ENCODE results near the gene DTNB.
"Not testable (repeated sequence)": the region's sequence is repeated elsewhere in the genome, so short reads cannot be mapped to it uniquely, and the experiment has no call there.

The DTNB gene

DNA sequence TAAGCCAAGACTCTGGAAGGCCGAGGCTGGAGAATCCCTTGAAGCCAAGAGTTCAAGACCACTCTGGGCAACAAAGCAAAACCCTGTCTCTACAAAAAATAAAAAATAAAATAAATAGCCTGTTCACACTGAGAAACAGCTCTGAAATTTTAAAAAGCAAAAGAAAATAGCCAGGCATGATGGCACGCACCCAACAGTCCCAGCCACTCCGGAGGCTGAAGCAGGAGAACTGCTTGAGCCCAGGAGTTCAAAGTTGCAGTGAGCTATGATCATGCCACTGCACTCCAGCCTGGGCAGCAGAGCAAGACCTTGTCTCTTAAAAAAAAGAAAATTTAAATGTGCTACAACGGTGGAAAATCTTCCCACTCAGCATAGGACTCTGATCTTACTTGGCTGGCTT lies 52.7 kb downstream of the DTNB start:
- DNase-seq = no peak

DNA sequence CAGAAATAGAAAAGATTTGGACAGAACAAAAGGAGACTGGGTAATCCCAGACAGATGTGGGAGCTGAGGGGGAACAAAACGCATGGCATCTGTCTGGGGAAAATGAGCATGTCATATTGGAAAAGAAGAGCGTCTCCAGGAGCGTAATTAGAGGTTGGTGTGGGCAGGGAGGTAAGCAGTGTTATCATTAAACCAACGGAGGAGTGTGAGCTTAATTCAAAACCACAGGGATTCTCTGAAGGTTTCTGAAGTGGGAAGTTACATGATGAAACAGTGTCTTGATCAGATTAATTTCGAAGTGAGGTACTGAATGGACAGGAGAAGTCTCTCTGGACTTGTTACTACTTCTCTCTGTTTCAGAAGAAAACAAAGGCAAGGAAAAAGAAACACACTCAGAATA lies 53.3 kb downstream of the DTNB start:
- DNase-seq = no peak

DNA sequence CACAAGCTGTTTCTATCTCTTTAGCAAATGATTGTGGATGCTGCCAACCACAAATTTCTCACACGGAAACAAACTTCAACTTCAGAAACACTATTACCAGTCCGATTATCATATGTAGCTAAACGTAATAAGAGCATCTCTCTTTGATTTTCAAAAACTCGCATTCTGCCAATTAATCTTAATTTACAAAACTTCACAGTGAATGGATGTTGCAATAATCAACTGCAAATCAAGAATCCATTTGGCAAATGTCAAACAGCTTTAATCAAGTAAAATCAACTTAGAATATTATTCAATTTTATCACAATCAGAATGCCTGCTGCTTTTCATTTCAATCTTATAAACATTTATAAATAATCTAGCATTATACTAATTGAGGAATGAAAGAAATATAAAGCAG lies 54.2 kb downstream of the DTNB start:
- DNase-seq = no peak

DNA sequence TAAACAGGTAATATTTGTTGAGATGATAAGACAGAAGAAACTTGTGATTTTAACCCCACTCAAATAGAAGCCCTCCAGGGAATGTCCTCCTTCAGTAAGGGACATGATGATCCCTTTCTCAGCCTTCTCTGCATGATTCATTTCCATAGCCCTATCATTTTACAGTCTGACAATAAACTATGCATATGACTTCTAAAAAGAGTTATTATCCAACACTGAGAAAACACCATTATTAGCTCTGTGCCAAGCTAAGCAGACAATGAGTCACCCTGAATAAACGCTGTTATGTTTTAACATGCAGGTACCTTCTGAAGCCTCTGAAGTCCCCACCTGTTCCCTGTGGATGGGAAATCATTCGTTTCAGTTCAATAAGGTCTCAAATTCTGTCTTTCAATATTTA lies 54.7 kb downstream of the DTNB start:
- DNase-seq = no peak

DNA sequence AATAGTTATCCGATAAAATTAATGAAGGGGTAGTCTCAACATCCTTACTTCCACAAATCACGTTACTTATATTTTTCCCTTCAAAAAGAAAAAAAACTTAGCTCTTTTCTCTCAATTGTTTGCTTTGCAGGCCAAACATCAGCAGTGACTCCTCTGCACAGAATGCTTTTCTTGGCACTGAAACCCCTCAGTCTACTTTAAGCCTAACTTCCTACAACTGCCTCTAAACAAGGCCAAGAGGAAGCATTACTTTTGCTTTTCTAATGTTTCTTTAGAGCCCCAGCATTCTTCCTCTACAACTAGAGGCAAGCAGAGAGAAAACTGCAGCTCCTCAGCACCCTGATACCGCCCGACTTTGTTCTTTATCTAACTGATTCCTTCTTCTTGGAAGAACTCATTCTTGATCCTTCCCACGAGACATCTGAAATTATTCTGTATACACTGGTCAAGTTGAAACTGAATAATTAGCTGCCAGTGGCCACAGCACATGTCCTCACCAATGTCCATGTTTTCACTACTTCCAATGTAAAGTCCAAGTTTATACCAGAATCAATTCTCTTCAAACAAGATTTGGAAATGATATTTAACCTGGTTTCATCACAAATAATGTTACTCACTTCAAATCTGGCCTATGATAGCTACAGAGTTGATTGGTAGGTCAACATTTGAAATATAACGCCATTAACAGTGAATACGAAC lies 55.3 kb downstream of the DTNB start:
- no peak for DNase-seq

DNA sequence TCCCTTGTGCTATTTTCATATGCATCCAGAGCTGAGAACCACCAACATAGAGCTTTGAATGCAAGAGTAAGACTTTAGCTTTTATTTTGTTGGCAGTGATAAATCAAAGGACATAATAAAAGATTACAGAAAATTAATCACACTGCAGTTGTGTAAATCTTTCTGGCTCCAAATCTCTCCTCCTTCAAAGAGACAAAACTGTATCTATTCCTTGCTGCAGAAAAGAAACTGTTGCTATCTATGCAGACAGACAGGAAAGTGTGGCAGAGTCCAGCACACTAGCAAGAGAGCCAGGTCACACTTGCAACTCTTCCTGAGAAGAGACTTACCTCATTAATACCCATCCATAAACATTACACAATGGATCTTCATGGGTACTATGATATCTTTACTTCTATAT lies 57.5 kb downstream of the DTNB start:
- no peak for DNase-seq

DNA sequence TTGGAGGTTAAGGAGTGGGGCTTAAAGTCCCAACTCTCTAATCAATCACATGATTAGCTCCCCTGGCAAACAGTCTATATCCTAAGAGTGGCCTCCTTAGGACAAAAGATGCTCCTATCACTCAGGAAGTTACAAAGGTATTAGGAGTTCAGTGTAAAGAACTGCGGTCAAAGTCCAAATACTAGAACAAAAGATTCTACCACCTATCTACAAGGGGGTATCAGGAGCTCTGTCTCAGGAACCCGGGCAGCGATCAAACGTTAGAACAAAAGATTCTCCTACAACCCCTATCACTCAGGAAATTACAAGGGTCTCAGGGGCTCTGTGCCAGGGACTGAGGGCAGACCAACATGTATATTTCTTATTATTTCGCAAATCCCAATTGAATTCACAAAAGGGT lies 58.0 kb downstream of the DTNB start:
- DNase-seq = no peak

DNA sequence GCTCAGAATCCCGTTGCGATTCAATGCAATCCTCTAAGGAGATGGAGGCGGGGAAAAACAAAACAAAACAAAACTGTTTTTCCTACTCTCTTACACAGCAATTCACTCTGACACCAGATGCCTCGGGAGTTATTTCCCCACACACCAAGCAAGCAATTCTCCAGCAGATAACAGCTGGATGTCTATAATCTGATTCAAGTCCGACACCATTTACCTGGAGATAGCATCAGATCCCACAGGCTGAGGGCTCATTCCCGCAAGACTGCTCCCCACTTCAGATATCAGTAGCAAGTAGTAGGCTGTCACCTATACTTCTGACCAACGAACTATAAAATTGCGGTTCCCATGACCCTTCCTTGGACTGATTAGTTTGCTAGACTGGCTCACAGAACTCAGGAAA lies 58.7 kb downstream of the DTNB start:
- DNase-seq = no peak

DNA sequence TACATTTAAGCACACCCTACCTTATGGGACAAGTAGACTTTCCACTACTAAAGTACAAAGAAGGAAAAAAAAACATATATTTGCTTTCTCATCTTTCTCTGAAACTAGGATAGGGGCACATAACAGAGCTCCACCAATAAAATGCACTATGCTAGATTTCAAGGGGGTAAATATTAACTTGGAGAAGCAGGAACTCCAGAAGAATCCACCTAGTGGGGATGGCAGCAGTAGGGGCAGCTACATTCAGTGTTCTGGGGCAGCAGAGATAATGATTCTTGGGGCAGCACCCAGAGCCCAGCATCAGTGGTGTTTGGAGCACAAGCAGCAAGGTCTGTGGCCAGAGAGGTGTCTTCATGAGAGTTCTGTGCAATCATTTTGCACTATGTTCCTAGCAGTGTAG lies 64.7 kb downstream of the DTNB start:
- DNase-seq = no peak

DNA sequence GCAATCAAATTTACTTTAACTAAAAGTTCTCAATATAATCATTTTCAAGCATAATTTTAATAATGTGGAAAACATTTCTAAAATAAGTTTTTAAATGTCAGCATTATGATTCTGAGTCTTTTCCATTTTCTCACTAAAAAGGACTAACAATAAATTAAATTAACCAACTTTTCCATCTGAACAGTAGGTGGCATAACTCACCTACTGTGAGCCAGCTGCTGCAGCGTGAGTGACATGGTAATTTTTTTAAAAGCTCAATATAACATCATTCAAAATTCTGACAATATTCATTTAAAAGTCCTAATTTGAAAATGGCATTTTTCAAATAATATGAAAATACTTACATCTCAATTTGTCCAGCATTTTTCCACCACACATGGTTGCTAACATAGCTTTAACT lies 66.5 kb downstream of the DTNB start:
- no peak for DNase-seq

DNA sequence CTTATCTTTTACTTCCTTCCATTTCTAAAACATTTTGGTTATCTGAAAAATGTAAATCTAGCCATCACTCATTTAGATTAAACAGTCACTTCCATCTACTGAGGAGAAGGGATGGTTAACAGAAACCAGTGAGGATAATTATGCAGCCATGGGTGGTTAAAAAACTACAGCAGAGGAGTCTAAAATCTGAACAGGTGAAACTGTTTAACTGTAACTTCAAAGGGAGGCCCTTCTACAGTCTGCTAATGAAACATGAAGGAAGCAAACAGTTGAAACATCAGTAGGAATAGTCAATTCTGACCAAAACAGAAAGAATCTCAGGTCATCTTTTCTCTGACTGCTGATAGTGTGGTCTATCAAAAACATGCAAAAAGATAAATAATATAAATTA lies 71.0 kb downstream of the DTNB start:
- DNase-seq = no peak

DNA sequence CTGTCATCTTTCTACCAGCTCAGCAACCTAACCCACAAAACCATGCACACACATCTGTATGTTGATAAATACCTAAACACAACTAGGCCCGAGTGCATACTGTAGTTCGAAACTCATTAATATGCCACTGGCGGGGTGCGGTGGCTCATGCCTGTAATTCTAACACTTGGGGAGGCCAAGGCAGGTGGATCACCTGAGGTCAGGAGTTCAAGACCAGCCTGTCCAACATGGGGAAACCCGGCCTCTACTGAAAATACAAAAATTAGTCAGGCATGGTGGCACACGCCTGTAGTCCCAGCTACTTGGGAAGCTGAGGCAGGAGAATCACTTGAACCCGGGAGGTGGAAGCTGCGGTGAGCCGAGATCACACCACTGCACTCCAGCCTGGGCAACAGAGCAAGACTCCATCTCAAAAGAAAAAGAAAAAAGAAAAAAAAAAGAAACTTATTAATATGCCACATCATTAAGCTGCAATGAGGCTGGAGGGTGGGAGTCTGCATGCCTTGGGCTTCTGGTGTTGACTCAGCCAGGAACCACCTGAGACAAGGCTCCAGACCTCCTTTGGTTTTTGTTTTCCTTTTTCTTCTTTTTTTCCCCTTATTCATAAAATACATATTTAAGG lies 71.6 kb downstream of the DTNB start:
- not testable (repeated sequence) for DNase-seq

DNA sequence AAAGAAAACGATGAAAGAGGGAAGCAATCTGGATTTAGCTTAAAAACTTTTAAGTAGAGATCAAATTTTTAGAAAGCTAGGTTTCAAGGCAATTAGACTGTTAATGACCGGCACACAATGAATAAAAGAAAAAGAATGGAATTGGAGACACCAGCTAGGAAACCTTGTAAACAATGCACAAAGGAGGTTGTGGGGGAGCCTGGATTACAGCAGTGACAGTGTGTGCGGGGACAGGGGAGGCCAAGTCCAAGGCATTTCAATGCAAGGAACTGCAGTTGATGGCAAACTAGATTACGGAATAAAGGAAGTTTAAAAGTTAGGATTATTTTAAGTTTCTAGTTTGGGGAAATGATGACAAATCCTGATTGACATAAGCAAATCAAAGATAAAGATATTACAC lies 74.5 kb downstream of the DTNB start:
- no peak for DNase-seq

DNA sequence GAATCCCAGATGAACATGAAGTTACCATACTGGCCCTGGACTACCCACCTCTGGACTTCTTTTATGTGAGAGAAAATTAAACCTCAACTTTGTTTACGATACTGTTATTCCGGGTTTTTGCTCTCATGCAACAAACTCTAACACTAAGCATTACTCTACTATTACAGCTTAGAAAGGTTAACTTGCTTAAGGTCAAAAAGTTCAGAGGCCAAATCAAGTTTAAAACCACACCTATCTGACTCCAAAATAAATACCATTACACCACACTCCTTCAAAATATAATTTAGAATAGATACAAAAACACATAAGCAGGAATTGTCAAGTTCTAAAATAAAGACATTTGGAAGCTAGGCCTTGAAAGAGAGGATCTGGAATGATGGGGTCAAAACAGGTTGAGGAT lies 75.0 kb downstream of the DTNB start:
- DNase-seq = no peak

DNA sequence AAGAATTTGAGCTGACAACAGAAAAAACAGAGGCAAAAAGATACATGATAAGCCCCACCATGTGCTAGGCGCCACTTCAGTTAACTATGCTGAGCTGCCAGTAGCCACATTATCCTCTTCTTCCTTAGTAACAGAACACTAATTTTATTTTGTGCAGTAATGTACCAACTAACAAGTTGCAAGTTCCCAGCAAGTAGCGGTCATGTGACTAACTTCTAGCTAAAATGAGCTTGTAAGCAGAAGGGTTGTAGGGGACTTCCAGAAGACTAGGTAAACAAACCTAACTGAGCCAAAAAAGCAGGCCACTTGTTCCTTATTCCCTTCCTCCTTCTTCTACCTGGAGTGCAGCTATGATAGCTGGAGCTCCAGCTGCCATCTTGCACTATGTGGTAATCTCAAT lies 75.5 kb downstream of the DTNB start:
- no peak for DNase-seq

DNA sequence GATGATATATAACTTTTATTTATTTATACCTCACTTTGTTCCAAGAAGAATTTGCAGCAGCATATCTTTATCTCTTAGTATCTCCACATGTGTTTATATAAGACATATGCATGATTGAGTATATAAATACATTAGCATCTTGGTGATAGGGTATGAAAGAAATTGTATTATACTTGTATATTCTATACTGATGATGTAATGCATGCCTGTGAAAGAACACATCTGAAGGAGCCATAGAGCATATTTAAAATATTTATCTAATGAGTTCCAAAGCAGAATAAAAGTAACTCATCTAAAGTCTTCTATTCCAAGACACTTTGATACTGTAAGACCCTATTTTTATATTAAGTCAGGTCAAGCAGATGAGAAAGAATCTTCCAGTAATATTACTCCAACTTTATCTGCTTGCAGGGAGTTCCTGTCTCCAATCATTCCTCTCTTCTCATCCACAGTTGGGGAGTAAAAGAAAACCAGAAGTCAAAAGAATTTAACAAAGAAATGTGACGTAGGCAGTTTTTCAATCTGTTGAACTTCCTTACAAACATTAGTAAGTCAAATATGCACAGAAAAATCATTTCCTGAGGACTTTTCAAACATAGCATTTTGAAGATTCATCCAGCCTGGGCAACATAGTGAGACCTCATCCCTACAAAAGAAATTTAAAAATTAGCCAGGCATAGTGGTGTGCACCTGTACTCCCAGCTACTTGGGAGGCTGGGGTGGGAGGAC lies 76.7 kb downstream of the DTNB start:
- no peak for DNase-seq

DNA sequence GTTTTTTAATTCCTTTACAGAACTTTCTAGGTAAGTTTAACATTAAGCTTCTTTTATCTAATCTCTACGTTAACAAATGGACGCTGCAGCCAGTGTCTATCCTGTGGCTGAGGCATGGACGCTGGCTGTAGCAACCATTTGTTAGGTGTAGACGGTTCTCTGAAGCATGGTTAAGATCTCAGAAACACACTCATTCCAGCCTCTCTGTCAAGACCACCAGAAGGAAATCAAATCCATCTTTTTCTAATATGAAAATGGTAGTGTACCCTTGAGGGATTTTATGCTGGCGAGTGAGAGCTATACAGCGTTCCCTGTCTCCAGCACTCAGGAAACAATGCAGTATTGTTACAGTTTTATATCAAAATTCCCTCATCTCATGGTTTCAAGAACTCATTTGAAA lies 78.0 kb downstream of the DTNB start:
- DNase-seq = no peak

DNA sequence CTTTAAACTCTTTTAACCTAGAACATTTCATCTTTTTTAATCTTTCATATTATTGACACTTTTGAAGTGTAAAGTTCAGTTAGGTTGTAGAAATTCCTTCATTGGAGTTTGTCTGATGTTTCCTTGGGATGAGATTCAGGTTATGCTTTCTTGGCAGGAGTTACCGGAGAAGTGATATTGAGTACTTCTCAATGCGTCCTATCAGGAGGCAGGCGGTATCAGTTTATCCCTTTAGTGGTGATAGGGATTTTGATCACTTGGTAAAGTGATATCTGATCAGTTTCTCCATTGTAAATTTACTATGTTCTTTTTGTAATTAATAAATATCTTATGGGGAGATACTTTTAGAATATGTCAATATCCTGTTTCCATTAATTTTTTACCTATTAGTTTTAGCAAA lies 78.4 kb downstream of the DTNB start:
- no peak for DNase-seq

DNA sequence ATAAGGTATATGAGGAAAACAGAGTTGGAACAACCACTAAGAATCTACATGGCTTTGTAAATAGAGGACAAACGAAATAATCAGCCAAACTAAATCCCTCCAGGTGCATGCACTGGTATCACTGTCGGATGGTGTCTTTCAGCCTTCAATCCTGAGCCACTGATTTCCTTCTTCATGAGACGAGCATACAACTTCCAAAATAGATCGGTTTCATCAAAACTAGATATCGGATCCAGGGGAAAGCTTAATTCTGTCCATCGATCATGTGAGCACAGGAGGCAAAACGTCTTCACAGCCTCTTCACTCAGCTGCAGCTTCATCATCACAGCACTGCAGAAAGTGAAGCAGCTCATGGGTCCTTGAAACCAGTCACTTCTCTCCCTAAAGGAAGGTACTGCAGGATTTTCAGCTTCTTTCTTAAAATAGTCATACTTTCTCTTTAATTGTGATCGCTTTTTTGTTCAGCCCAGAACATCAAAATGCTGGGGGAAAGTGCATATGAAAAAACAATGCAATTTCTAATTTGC lies 80.5 kb downstream of the DTNB start:
- DNase-seq = no peak

DNA sequence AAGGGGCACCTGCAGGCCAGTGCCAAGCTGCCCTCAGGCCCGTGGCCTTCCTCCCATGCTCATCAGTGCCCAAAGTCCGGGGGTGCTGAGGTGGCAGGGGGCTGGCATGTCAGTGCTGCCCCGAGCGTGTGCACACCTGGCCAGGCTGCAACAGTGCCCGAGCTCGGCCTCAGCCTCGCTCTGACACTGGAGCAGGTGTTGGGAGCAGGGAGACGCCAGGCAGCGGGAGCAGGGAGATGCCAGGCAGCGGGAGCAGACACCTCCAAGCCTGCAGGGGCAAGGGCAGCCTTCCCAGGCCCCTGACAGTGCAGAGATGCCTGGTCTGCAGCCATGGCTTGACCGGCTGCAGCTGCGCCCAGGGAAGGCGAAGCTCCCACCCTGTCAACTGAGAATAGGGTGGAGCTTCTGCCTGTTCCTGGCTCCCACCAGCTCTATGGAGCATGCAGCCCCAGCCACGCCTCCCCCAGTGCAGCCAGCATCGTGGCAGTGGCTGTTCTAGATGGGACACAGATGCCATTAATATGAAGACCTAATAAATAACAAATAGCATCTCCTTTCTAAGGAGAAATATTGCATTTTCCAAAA lies 82.4 kb downstream of the DTNB start:
- DNase-seq = no peak

DNA sequence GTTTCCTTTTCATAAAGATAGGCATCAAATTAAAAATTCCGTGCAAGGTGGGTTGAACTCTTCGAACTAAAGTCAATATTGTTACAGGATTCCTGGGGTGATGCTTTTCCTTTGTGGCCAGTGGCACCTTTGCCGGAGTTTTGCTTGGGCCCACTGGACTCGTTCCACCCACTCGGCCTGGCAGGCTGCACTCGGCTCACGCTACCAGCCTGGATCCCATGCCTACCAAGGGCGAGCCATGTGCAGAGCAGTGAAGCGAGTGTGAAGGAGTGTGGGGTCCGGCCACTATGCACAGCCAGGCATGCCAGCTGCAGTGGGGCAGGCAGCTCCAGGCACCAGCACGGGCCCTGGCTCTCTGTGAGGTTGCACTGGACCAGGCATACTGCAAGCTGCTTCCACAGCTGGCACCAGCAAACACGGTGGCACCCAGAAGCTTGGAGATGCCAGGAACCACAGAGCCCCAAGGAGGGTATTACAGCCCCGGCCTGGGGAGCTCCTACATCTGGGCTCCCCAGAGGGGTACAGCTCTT lies 83.6 kb downstream of the DTNB start:
- DNase-seq = no peak

DNA sequence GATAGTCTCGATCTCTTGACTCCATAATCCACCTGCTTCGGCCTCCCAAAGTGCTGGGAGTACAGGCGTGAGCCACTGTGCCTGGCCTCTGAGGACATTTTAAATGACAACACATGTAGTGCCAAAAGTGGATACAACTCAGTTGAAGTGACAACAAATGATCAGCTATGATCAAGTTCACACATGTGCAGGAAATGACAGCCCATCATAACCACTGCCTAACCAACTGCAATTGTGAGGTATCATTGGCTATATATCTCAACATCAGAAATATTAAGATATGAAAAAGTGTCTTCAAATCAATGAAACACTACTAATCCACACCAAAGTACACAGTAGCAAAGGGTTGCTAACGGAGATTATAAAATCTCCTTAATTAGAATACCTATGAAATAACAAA lies 84.8 kb downstream of the DTNB start:
- DNase-seq = no peak

DNA sequence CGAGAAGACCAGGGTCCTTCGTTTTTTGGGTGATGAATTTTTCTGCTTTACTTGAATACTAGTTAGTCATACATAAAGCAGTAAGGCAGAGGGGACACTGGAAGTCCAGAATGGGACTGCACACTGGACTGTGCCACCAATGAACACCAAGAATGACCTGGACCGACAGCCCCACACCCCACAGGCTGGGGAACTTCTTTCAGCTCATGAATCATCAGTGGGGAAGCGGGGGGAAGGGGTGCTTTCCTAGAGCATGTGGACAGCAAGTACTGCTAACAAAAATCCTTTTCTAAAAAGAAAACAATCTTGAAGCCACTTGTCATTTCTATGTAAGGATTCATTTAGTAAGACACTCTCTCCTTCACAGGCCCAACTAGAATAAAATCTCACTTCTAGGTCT lies 86.0 kb downstream of the DTNB start:
- peak; percentile 28 for DNase-seq

DNA sequence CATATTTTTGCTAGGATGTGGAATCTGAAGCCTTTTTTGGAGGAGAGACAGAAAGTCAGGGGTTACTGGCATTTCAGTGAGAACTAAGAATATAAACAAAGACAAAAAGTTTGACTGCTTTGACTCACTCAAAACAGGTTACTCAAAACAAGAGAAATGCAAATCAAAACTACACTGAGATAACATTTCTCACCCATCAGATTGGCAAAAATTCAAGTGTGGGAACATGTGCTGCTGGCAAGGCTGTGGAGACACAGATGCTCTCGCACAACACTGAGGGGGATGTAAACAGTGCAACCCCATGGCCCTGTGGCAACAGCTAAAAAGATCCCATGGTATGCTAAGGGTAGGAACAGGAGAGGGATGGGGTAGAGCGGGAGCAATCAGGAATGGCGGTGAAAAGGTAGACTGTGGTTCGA lies 86.6 kb downstream of the DTNB start:
- DNase-seq = no peak
